ENCODE results near the gene NECAB3. TPM values are rescaled to one million over a fixed set of nuclear protein-coding genes. Genes with fewer than 3 reads are reported as not detected.

Gene NECAB3
- total RNA-seq, 1 donor from 2014 or later, result 19.5 TPM

DNA sequence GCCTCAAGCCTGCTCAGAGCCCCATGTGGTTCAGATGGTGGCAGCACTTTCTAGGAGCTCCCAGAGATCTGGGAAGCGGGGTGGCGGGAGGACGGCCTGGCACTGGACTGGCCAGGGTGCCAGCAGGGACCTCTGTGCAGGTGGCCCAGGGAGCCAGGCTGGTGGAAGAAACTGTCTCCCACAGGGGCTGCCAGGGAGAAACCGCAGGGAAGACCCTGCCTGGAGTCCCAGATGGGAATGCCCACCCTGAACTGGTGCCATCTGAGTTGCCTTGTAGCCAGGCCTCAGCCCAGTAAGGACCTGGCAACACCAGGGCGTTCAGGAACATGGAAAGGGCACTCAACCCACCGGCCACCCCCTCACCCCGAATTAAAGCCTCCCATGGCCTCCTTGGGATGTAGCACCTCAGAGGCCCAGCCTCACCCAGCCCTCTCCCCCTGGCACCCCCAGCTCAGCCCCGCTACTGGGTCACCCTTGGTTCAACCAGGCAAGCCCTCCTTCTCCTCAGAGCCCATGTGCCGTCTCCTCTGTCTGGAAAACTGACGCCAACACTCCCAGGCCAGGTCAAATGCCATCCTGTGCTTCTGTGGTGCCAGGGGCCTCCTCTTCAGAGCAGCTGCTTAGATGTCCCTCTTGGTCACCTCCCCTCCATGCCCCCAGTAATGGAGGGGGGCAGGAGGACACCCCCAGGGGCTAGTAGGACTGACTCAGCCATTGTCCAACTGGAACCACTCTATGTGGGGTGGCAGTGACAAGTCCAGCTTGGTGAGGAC, 18.0 kb downstream of the NECAB3 start:
- Histone ChIP-seq H3K9me3 (ENCODE audit: insufficient read depth, low read depth, low read length) (no peaks in the 10 kb centered on the region), H3K4me2 (ENCODE audit: low read length) (no peak overlapping the region), H2AFZ (ENCODE audit: low read depth, low read length) (no peak overlapping the region), H3K9ac (ENCODE audit: low read length) (no peak overlapping the region), H3K27me3 (ENCODE audit: insufficient read depth, low read length) (peaks cover 2% of the 10 kb centered on the region), H3K4me1 (ENCODE audit: insufficient read depth, low read length) (no peaks in the 10 kb centered on the region), H3K27ac (ENCODE audit: low read depth, low read length) (no peak overlapping the region), H3K36me3 (ENCODE audit: insufficient read depth, low read length) (no peaks in the 10 kb centered on the region), H3K79me2 (ENCODE audit: insufficient read depth, low read length) (no peaks in the 10 kb centered on the region), H3K4me3 (ENCODE audit: insufficient read depth, low read depth, low read length) (no peak overlapping the region), H4K20me1 (ENCODE audit: insufficient read depth, low read length) (peaks cover 3% of the 10 kb centered on the region)
- Mint-ChIP-seq H3K27me3 (ENCODE audit: low read depth, unreplicated experiment) (peaks cover 3% of the 10 kb centered on the region), H3K4me3 (ENCODE audit: unreplicated experiment) (no peak overlapping the region), H3K9me3 (ENCODE audit: unreplicated experiment) (no peaks in the 10 kb centered on the region), H3K27ac (ENCODE audit: unreplicated experiment) (no peak overlapping the region), H3K36me3 (ENCODE audit: low read depth, unreplicated experiment) (no peaks in the 10 kb centered on the region), H3K4me1 (ENCODE audit: low read depth, unreplicated experiment) (peaks cover 2% of the 10 kb centered on the region)
- TF ChIP-seq EZH2 (IDR thresholded peaks at IDR 0.05; ENCODE audit: insufficient read depth, low read length), result no peak
- TF ChIP-seq, protein P1, sequence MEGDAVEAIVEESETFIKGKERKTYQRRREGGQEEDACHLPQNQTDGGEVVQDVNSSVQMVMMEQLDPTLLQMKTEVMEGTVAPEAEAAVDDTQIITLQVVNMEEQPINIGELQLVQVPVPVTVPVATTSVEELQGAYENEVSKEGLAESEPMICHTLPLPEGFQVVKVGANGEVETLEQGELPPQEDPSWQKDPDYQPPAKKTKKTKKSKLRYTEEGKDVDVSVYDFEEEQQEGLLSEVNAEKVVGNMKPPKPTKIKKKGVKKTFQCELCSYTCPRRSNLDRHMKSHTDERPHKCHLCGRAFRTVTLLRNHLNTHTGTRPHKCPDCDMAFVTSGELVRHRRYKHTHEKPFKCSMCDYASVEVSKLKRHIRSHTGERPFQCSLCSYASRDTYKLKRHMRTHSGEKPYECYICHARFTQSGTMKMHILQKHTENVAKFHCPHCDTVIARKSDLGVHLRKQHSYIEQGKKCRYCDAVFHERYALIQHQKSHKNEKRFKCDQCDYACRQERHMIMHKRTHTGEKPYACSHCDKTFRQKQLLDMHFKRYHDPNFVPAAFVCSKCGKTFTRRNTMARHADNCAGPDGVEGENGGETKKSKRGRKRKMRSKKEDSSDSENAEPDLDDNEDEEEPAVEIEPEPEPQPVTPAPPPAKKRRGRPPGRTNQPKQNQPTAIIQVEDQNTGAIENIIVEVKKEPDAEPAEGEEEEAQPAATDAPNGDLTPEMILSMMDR (IDR thresholded peaks at IDR 0.05; ENCODE audit: insufficient read depth, low read depth, low read length), result no peak
- DNase-seq (ENCODE audit: low read depth) (no peak), FAIRE-seq (no peak)

DNA sequence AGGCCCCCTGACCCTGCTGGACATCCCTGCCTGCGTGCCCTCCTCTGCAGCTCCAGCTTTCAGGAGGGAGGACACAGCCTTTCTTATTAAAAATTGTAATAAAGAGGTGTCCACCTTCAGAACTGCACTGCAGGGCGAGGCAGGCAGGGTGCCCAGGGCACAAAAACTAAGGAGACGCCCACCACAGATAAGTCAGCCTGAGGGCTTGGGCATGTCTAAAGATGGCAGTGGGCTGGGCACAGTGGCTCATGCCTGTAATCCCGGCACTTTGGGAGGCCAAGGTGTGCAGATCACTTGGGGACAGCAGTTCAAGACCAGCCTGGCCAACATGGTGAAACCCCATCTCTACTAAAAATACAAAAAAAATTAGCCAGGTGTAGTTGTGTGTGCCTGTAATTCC, 19.1 kb downstream of the NECAB3 start:
- DNase-seq (ENCODE audit: low read depth), result no peak
- H3K4me3 ChIP-seq (ENCODE audit: insufficient read depth, low read depth, low read length), result no peak overlapping the region
- no peak overlapping the region for H3K4me2 ChIP-seq (ENCODE audit: low read length)
- no peak overlapping the region for H2AFZ ChIP-seq (ENCODE audit: low read depth, low read length)
- no peak overlapping the region for H3K27ac ChIP-seq (ENCODE audit: low read depth, low read length)
- peaks cover 3% of the 10 kb centered on the region for H3K27me3 Mint-ChIP-seq (ENCODE audit: low read depth, unreplicated experiment)
- peaks cover 2% of the 10 kb centered on the region for H3K4me1 Mint-ChIP-seq (ENCODE audit: low read depth, unreplicated experiment)
- FAIRE-seq, result no peak
- no peaks in the 10 kb centered on the region for H3K36me3 ChIP-seq (ENCODE audit: insufficient read depth, low read length)
- no peaks in the 10 kb centered on the region for H3K36me3 Mint-ChIP-seq (ENCODE audit: low read depth, unreplicated experiment)
- TF ChIP-seq EZH2 (IDR thresholded peaks at IDR 0.05; ENCODE audit: insufficient read depth, low read length), result no peak
- TF ChIP-seq, protein P1 (IDR thresholded peaks at IDR 0.05; ENCODE audit: insufficient read depth, low read depth, low read length), result no peak
- H3K4me1 ChIP-seq (ENCODE audit: insufficient read depth, low read length), result no peaks in the 10 kb centered on the region
- no peak overlapping the region for H3K27ac Mint-ChIP-seq (ENCODE audit: unreplicated experiment)
- peaks cover 6% of the 10 kb centered on the region for H4K20me1 ChIP-seq (ENCODE audit: insufficient read depth, low read length)
- no peak overlapping the region for H3K4me3 Mint-ChIP-seq (ENCODE audit: unreplicated experiment)
- peaks cover 2% of the 10 kb centered on the region for H3K27me3 ChIP-seq (ENCODE audit: insufficient read depth, low read length)
- H3K79me2 ChIP-seq (ENCODE audit: insufficient read depth, low read length), result no peaks in the 10 kb centered on the region
- H3K9ac ChIP-seq (ENCODE audit: low read length), result no peak overlapping the region
- H3K9me3 ChIP-seq (ENCODE audit: insufficient read depth, low read depth, low read length), result no peaks in the 10 kb centered on the region
- H3K9me3 Mint-ChIP-seq (ENCODE audit: unreplicated experiment), result no peaks in the 10 kb centered on the region

DNA sequence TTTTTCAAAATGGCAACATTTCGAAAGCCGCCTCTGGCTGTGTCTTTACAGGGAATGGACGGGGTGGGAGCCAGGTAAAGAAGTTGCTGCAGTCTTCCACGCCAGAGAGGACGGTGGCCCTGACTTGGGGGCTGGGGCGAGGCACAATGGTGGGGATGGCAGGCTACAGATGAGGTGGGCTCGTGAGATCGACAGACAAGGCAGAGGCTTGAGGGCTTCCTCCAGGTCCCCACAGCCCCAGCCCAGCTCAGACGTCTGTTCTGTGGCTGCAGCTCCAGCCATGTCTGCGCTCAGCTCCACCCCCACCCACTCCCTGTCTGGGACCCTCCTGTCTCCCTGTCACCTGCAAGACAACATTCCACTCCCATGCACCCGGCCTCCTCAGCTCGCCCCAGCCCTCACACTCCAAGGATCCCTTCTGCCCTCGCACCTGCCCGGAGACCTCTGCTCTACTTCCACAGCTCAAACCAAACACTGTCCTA, 19.5 kb downstream of the NECAB3 start:
- peaks cover 10% of the 10 kb centered on the region for H4K20me1 ChIP-seq (ENCODE audit: insufficient read depth, low read length)
- H3K9me3 ChIP-seq (ENCODE audit: insufficient read depth, low read depth, low read length), result no peaks in the 10 kb centered on the region
- H2AFZ ChIP-seq (ENCODE audit: low read depth, low read length), result no peak overlapping the region
- no peaks in the 10 kb centered on the region for H3K79me2 ChIP-seq (ENCODE audit: insufficient read depth, low read length)
- no peak overlapping the region for H3K9ac ChIP-seq (ENCODE audit: low read length)
- H3K27ac ChIP-seq (ENCODE audit: low read depth, low read length), result no peak overlapping the region
- DNase-seq (ENCODE audit: low read depth) (no peak), FAIRE-seq (no peak)
- H3K4me2 ChIP-seq (ENCODE audit: low read length), result no peak overlapping the region
- Mint-ChIP-seq H3K27me3 (ENCODE audit: low read depth, unreplicated experiment) (peaks cover 3% of the 10 kb centered on the region), H3K36me3 (ENCODE audit: low read depth, unreplicated experiment) (no peaks in the 10 kb centered on the region), H3K9me3 (ENCODE audit: unreplicated experiment) (no peaks in the 10 kb centered on the region), H3K4me3 (ENCODE audit: unreplicated experiment) (no peak overlapping the region), H3K27ac (ENCODE audit: unreplicated experiment) (no peak overlapping the region), H3K4me1 (ENCODE audit: low read depth, unreplicated experiment) (peaks cover 2% of the 10 kb centered on the region)
- no peaks in the 10 kb centered on the region for H3K36me3 ChIP-seq (ENCODE audit: insufficient read depth, low read length)
- no peaks in the 10 kb centered on the region for H3K4me1 ChIP-seq (ENCODE audit: insufficient read depth, low read length)
- H3K27me3 ChIP-seq (ENCODE audit: insufficient read depth, low read length), result peaks cover 2% of the 10 kb centered on the region
- TF ChIP-seq, protein P1 (IDR thresholded peaks at IDR 0.05; ENCODE audit: insufficient read depth, low read depth, low read length), result no peak
- no peak for TF ChIP-seq EZH2 (IDR thresholded peaks at IDR 0.05; ENCODE audit: insufficient read depth, low read length)
- H3K4me3 ChIP-seq (ENCODE audit: insufficient read depth, low read depth, low read length), result no peak overlapping the region
